IMR-90 (cell line): ENCODE measurements around the gene PSMA2. TPM values are rescaled to one million over a fixed set of nuclear protein-coding genes. Genes with fewer than 3 reads are reported as not detected.

ENCODE experiments used
- ATAC-seq: fragments of 200-7000 bp; cut with Tn5 transposase; 2 replicates; pipeline ENCODE4 v1.9.1; 2020; ENCODE audit warnings: low read depth, mild to moderate bottlenecking, moderate library complexity
- BruUV-seq: library from RNA; stranded (reverse); fragments of 400-500 nt; replicated peaks from 2 replicates; lab custom pipeline; 2021; lab: Mats Ljungman, UMichigan
- CTCF ChIA-PET: fragments of 300-600 bp; formaldehyde crosslinking; extraction: SDS; loops from one replicate; lab custom pipeline; 2021; ENCODE audit warnings: antibody characterized with exemption; lab: Yijun Ruan, JAX
- POLR2A ChIA-PET: fragments of 300-600 bp; sonication (Branson Sonifier 250); formaldehyde crosslinking; loops from one replicate; lab custom pipeline; 2022; ENCODE audit warnings: antibody characterized with exemption; ENCODE audit not compliant: unreplicated experiment; lab: Charles Lee
- DNase-seq: peaks from one replicate; pipeline ENCODE4 v3.0.0; 2013
- H2AFZ ChIP-seq: replicated peaks from 2 replicates; pipeline ENCODE3; 2013; ENCODE audit warnings: low read length, mild to moderate bottlenecking; ENCODE audit not compliant: poor library complexity
- H2AK5ac ChIP-seq: 2 replicates; pipeline ENCODE4 v1.6.1; 2013; ENCODE audit warnings: low read depth, low read length, inconsistent platforms
- H2AK9ac ChIP-seq: replicated peaks from 2 replicates; pipeline ENCODE3; 2013; ENCODE audit warnings: mild to moderate bottlenecking, low read depth, low read length, moderate library complexity; ENCODE audit not compliant: poor library complexity
- H2BK120ac ChIP-seq: 2 replicates; pipeline ENCODE4 v1.6.1; 2013; ENCODE audit warnings: low read depth, low read length, inconsistent platforms
- H2BK15ac ChIP-seq: 3 replicates; pipeline ENCODE4 v1.6.1; 2013; ENCODE audit warnings: low read depth, low read length, inconsistent platforms
- H2BK20ac ChIP-seq: 2 replicates; pipeline ENCODE4 v1.6.1; 2013; ENCODE audit warnings: low read depth, mild to moderate bottlenecking, inconsistent platforms, low read length, moderate library complexity
- H2BK5ac ChIP-seq: 2 replicates; pipeline ENCODE4 v1.6.1; 2013; ENCODE audit warnings: mild to moderate bottlenecking, low read depth, low read length, inconsistent platforms; ENCODE audit not compliant: poor library complexity, severe bottlenecking
- H3K14ac ChIP-seq: replicated peaks from 2 replicates; pipeline ENCODE4 v1.6.1; 2013; ENCODE audit warnings: low read depth, low read length, inconsistent platforms
- H3K18ac ChIP-seq: 2 replicates; pipeline ENCODE4 v1.6.1; 2013; ENCODE audit warnings: low read depth, low read length, control low read depth
- H3K23ac ChIP-seq: 2 replicates; pipeline ENCODE4 v1.6.1; 2013; ENCODE audit warnings: low read depth, low read length, inconsistent platforms
- H3K27ac ChIP-seq: 2 replicates; pipeline ENCODE4 v1.5.1; 2013; ENCODE audit warnings: mild to moderate bottlenecking, control low read depth, low read length; ENCODE audit not compliant: insufficient read depth
- H3K27me3 ChIP-seq: 2 replicates; pipeline ENCODE4 v1.6.1; 2013; ENCODE audit warnings: low read length; ENCODE audit not compliant: control insufficient read depth, insufficient read depth
- H3K36me3 ChIP-seq: 2 replicates; pipeline ENCODE4 v1.6.1; 2013; ENCODE audit warnings: low read length, mixed read lengths; ENCODE audit not compliant: control insufficient read depth, insufficient read depth
- H3K4ac ChIP-seq: 2 replicates; pipeline ENCODE4 v1.6.1; 2013; ENCODE audit warnings: low read depth, low read length, inconsistent platforms
- H3K4me1 ChIP-seq: 2 replicates; pipeline ENCODE4 v1.6.1; 2013; ENCODE audit warnings: low read length, mixed read lengths; ENCODE audit not compliant: control insufficient read depth, insufficient read depth
- H3K4me2 ChIP-seq: 2 replicates; pipeline ENCODE4 v1.6.1; 2013; ENCODE audit warnings: low read depth, mild to moderate bottlenecking, control low read depth, low read length, moderate library complexity
- H3K4me3 ChIP-seq: 2 replicates; pipeline ENCODE4 v1.5.1; 2013; ENCODE audit warnings: low read depth, mild to moderate bottlenecking, control low read depth, low read length, moderate library complexity; ENCODE audit not compliant: insufficient read depth
- H3K56ac ChIP-seq: 2 replicates; pipeline ENCODE4 v1.6.1; 2013; ENCODE audit warnings: low read length, inconsistent platforms; ENCODE audit not compliant: insufficient read depth; ENCODE audit errors: extremely low read depth
- H3K79me1 ChIP-seq, 2 experiments: 2 replicates each; pipeline ENCODE4 v1.6.1; 2013; ENCODE audit warnings: low read length in 2 of 2, inconsistent platforms in 1 of 2, low read depth in 1 of 2
- H3K9ac ChIP-seq: 2 replicates; pipeline ENCODE4 v1.6.1; 2013; ENCODE audit warnings: low read depth, low read length, control low read depth
- H3K9me1 ChIP-seq: 2 replicates; pipeline ENCODE4 v1.6.1; 2013; ENCODE audit warnings: low read length, inconsistent platforms; ENCODE audit not compliant: insufficient read depth
- H3K9me3 ChIP-seq: 2 replicates; pipeline ENCODE4 v1.6.1; 2013; ENCODE audit warnings: low read length; ENCODE audit not compliant: control insufficient read depth, insufficient read depth
- H4K20me1 ChIP-seq: 2 replicates; pipeline ENCODE4 v1.6.1; 2013; ENCODE audit warnings: low read length, inconsistent platforms; ENCODE audit not compliant: insufficient read depth
- H4K5ac ChIP-seq: 2 replicates; pipeline ENCODE4 v1.6.1; 2013; ENCODE audit warnings: mild to moderate bottlenecking, low read depth, low read length, control low read depth
- H4K8ac ChIP-seq, 2 experiments: 2 replicates each; pipeline ENCODE4 v1.6.1; 2013; ENCODE audit warnings: low read depth in 2 of 2, low read length in 2 of 2, control low read depth in 1 of 2, inconsistent platforms in 1 of 2
- H4K91ac ChIP-seq: 2 replicates; pipeline ENCODE4 v1.6.1; 2013; ENCODE audit warnings: low read depth, low read length, inconsistent platforms; ENCODE audit not compliant: insufficient read depth
- BHLHE40 ChIP-seq: fragments of 150-350 bp; IDR thresholded peaks from 2 replicates; pipeline ENCODE4 v1.6.1; 2016; ENCODE audit warnings: mild to moderate bottlenecking, low read depth, low read length
- MAFK ChIP-seq: IDR thresholded peaks from 2 replicates; pipeline ENCODE4 v1.6.1; 2012; ENCODE audit warnings: low read depth, low read length, improper control_type of control experiment
- MXI1 ChIP-seq: IDR thresholded peaks from 2 replicates; pipeline ENCODE4 v1.6.1; 2012; ENCODE audit warnings: low read depth, mild to moderate bottlenecking, low read length, moderate library complexity, borderline replicate concordance
- NFE2L2 ChIP-seq: fragments of 150-350 bp; IDR thresholded peaks from 2 replicates; pipeline ENCODE4 v1.6.1; 2016; ENCODE audit warnings: low read depth, mild to moderate bottlenecking, low read length
- POLR2A ChIP-seq: IDR thresholded peaks from 2 replicates; pipeline ENCODE4 v1.6.1; 2012; ENCODE audit warnings: mild to moderate bottlenecking, low read depth, low read length
- WGBS, 2 experiments: methylation state at CpG; one replicate each; pipeline versions ENCODE4 v1.1.5 to v1.1.7; 2013; ENCODE audit warnings: missing lambda C conversion rate in 2 of 2; ENCODE audit not compliant: insufficient read length in 1 of 2; ENCODE audit errors: extremely low coverage in 2 of 2; 5-methylcytosine and 5-hydroxymethylcytosine counted together
- dilution Hi-C: fragments of 300-500 bp; cut with HindIII; formaldehyde crosslinking; loops from one replicate; pipeline ENCODE4 v1.14.3; 2018; ENCODE audit warnings: low sequenced_read_pairs; ENCODE audit not compliant: unreplicated experiment
- in situ Hi-C: fragments of 300-500 bp; cut with MboI; formaldehyde crosslinking; loops from 3 replicates; pipeline ENCODE4 v1.14.3; 2019; ENCODE audit warnings: low sequenced_read_pairs, inconsistent platforms, mixed read lengths
- intact Hi-C: fragments of 100-400 bp; cut with micrococcal nuclease; formaldehyde crosslinking; loops from 2 replicates; pipeline ENCODE4 v1.10.0; 2022
- polyA plus RNA-seq, 3 experiments: library from polyadenylated mRNA; depleted of rRNA; stranded (reverse); fragments of >200 nt; gene quantifications; 2 replicates each; pipeline ENCODE4 v1.2.3, GENCODE V29; 2012; ENCODE audit warnings: low replicate concordance in 1 of 3
- total RNA-seq: library from RNA; depleted of rRNA; stranded (reverse); fragments of >200 nt; gene quantifications from 2 replicates; pipeline ENCODE4 v1.2.3, GENCODE V29; 2012
- TF ChIP-seq, protein P1 (sequence below): fragments of 150-350 bp; IDR thresholded peaks from 2 replicates; pipeline ENCODE4 v1.6.1; 2017; ENCODE audit warnings: mild to moderate bottlenecking, antibody characterized with exemption, low read length, low read depth

PSMA2 gene
- total and polyA plus RNA-seq, 2 of the 4 experiments (the other 2 are of a cell fraction) = 106 to 138 TPM

DNA sequence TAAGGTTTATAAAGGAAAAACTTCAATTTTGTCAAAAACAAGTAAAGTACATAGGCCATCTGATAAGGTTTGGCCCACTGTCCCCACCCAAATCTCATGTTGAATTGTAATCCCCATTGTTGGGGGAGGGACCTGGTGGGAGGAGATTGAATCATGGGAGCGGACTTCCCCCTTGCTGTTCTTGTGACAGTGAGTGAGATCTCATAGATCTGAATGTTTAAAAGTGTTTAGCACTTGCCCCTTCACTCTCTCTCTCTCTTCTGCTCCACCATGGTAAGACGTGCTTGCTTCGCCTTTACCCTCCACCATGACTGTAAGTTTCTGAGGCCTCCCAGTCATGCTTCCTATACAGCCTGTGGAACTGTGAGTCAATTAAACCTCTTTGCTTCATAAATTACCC lies 18.4 kb upstream of the PSMA2 start:
- TF ChIP-seq BHLHE40 (no peak), NFE2L2 (no peak), MXI1 (no peak), MAFK (no peak), POLR2A (no peak)
- TF ChIP-seq, protein P1, sequence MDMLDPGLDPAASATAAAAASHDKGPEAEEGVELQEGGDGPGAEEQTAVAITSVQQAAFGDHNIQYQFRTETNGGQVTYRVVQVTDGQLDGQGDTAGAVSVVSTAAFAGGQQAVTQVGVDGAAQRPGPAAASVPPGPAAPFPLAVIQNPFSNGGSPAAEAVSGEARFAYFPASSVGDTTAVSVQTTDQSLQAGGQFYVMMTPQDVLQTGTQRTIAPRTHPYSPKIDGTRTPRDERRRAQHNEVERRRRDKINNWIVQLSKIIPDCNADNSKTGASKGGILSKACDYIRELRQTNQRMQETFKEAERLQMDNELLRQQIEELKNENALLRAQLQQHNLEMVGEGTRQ = no peak
- Histone ChIP-seq H2BK120ac (no peak overlapping the region), H2BK15ac (no peak overlapping the region), H3K4me2 (no peak overlapping the region), H3K9ac (no peak overlapping the region), H3K18ac (no peak overlapping the region), H3K56ac (no peak overlapping the region), H3K36me3 (no peaks in the 10 kb centered on the region), H3K23ac (no peak overlapping the region), H3K79me1 (no peaks in the 10 kb centered on the region), H3K9me1 (no peaks in the 10 kb centered on the region), H2AK5ac (no peak overlapping the region), H3K4me3 (no peak overlapping the region), H3K4ac (no peak overlapping the region), H3K4me1 (no peaks in the 10 kb centered on the region), H4K20me1 (no peaks in the 10 kb centered on the region), H3K14ac (no peak overlapping the region), H4K5ac (no peak overlapping the region), H2AFZ (no peak overlapping the region), H4K8ac (no peak overlapping the region), H4K91ac (no peak overlapping the region), H2BK20ac (no peak overlapping the region; the same call in 1 of the 2 replicates), H3K27ac (no peak overlapping the region), H2AK9ac (no peak overlapping the region), H3K9me3 (no peaks in the 10 kb centered on the region), H3K27me3 (0 out of 2 replicates have a peak, but pooled peaks cover 1% of the 10 kb centered on the region), H2BK5ac (no peak overlapping the region)
- ChIA-PET POLR2A (no interaction called here), CTCF (no interaction called here)
- BruUV-seq = no TSS peak
- no CpG with 5 or more reads among the region's 3 CpGs for WGBS, 2 experiments
- dilution Hi-C loops (no loop called here), in situ Hi-C loops (no loop called here), intact Hi-C loops (no loop called here)
- ATAC-seq = no peak
- DNase-seq = no peak
